H1 (cell line): ENCODE data around the gene NFKBIE. TPM values are rescaled to one million over a fixed set of nuclear protein-coding genes. Genes with fewer than 3 reads are reported as not detected.

Source experiments
- CTCF ChIA-PET: fragments of 300-600 bp; sonication (Branson Sonifier 250); formaldehyde crosslinking; loops from one replicate; lab custom pipeline; 2021; ENCODE audit not compliant: partially characterized antibody; lab: Charles Lee
- POLR2A ChIA-PET: fragments of 300-600 bp; sonication (Branson Sonifier 250); formaldehyde crosslinking; loops from one replicate; lab custom pipeline; 2021; ENCODE audit warnings: inconsistent platforms; ENCODE audit not compliant: partially characterized antibody; lab: Charles Lee
- DNase-seq, 2 experiments: peaks; one replicate each; pipeline versions ENCODE4 v3.0.0 to v3.0.0-alpha.2; 2010 to 2022; ENCODE audit warnings: low spot score in 2 of 2, low read depth in 1 of 2, mixed read lengths in 1 of 2
- FAIRE-seq: peaks from 2 replicates; lab custom pipeline; 2011; peaks lifted over from hg19 to GRCh38; lab: Jason Lieb, UNC
- H2AFZ ChIP-seq: 2 replicates; pipeline ENCODE4 v1.8.1; 2012; ENCODE audit warnings: low read length, inconsistent platforms
- H2AK5ac ChIP-seq: 2 replicates; pipeline ENCODE4 v1.6.1; 2013; ENCODE audit warnings: low read depth, low read length
- H2BK120ac ChIP-seq: replicated peaks from 2 replicates; pipeline ENCODE3; 2013; ENCODE audit warnings: low read depth, low read length, inconsistent platforms
- H2BK12ac ChIP-seq: 2 replicates; pipeline ENCODE4 v1.6.1; 2013; ENCODE audit warnings: low read depth, low read length
- H2BK15ac ChIP-seq: 2 replicates; pipeline ENCODE4 v1.6.1; 2013; ENCODE audit warnings: low read length
- H2BK20ac ChIP-seq: 2 replicates; pipeline ENCODE4 v1.6.1; 2013; ENCODE audit warnings: low read length
- H2BK5ac ChIP-seq: 2 replicates; pipeline ENCODE4 v1.6.1; 2013; ENCODE audit warnings: low read depth, low read length
- H3K14ac ChIP-seq: 2 replicates; pipeline ENCODE4 v1.6.1; 2013; ENCODE audit warnings: inconsistent platforms; ENCODE audit not compliant: insufficient read length
- H3K18ac ChIP-seq: 2 replicates; pipeline ENCODE4 v1.6.1; 2013; ENCODE audit warnings: low read length; ENCODE audit errors: extremely low read depth
- H3K23ac ChIP-seq: 2 replicates; pipeline ENCODE4 v1.6.1; 2013; ENCODE audit warnings: inconsistent platforms; ENCODE audit not compliant: insufficient read length
- H3K23me2 ChIP-seq: 2 replicates; pipeline ENCODE4 v1.6.1; 2013; ENCODE audit warnings: low read depth, low read length
- H3K27ac ChIP-seq: 2 replicates; pipeline ENCODE4 v1.6.1; 2011; ENCODE audit warnings: low read depth, low read length, inconsistent platforms
- H3K27me3 ChIP-seq, 4 experiments: replicated peaks in 1 of 4; 1 replicate in 1 of 4; 2 replicates in 3 of 4; pipeline versions ENCODE4 v1.6.1 to v1.8.1; 2011 to 2013; ENCODE audit warnings: low read length in 3 of 4, mild to moderate bottlenecking in 3 of 4, inconsistent platforms in 2 of 4, mixed read lengths in 2 of 4, moderate library complexity in 1 of 4; ENCODE audit not compliant: control insufficient read depth in 3 of 4, insufficient read depth in 3 of 4; ENCODE audit errors: extremely low read depth in 1 of 4
- H3K36me3 ChIP-seq, 4 experiments: 2 replicates each; pipeline versions ENCODE4 v1.6.1 to v1.8.1; 2011 to 2013; ENCODE audit warnings: mild to moderate bottlenecking in 4 of 4, low read length in 3 of 4, moderate library complexity in 2 of 4, control low read depth in 1 of 4, inconsistent platforms in 1 of 4; ENCODE audit not compliant: insufficient read depth in 4 of 4, control insufficient read depth in 2 of 4
- H3K4ac ChIP-seq: replicated peaks from 2 replicates; pipeline ENCODE3; 2013; ENCODE audit warnings: low read length, low read depth, mixed read lengths, inconsistent platforms; ENCODE audit not compliant: insufficient read length
- H3K4me1 ChIP-seq, 4 experiments: replicated peaks in 1 of 4; 1 replicate in 1 of 4; 2 replicates in 3 of 4; pipeline versions ENCODE4 v1.6.1 to v1.8.1; 2011 to 2013; ENCODE audit warnings: low read length in 3 of 4, inconsistent platforms in 2 of 4, mixed read lengths in 1 of 4; ENCODE audit not compliant: insufficient read depth in 4 of 4, control insufficient read depth in 3 of 4
- H3K4me2 ChIP-seq, 2 experiments: 2 replicates each; pipeline versions ENCODE4 v1.6.1 to v1.8.1; 2011 to 2013; ENCODE audit warnings: low read depth in 2 of 2, low read length in 2 of 2, control low read depth in 1 of 2, inconsistent platforms in 1 of 2, mild to moderate bottlenecking in 1 of 2; ENCODE audit not compliant: insufficient read depth in 1 of 2
- H3K4me3 ChIP-seq, 4 experiments: fragments of 200-600, 300-600 bp in 1 of 4; sonication (generic), shearing (Covaris generic), sonication (Bioruptor Twin) in 1 of 4; 2 replicates each; pipeline versions ENCODE4 v1.5.1 to v1.8.1; 2011 to 2016; ENCODE audit warnings: low read length in 4 of 4, low read depth in 3 of 4, control low read depth in 2 of 4, inconsistent platforms in 2 of 4, mild to moderate bottlenecking in 2 of 4, mixed read lengths in 1 of 4, moderate library complexity in 1 of 4; ENCODE audit not compliant: insufficient read depth in 2 of 4; ENCODE audit errors: extremely low read depth in 1 of 4
- H3K56ac ChIP-seq: replicated peaks from 2 replicates; pipeline ENCODE3; 2013; ENCODE audit warnings: low read depth, mild to moderate bottlenecking, mixed read lengths, low read length, inconsistent platforms; ENCODE audit not compliant: insufficient read length
- H3K79me1 ChIP-seq: 2 replicates; pipeline ENCODE4 v1.6.1; 2013; ENCODE audit warnings: low read depth, low read length, control low read depth
- H3K79me2 ChIP-seq, 2 experiments: 2 replicates each; pipeline versions ENCODE4 v1.6.1 to v1.8.1; 2012 to 2013; ENCODE audit warnings: low read length in 2 of 2, mild to moderate bottlenecking in 2 of 2, inconsistent platforms in 1 of 2; ENCODE audit not compliant: insufficient read depth in 2 of 2, control insufficient read depth in 1 of 2
- H3K9ac ChIP-seq, 4 experiments: replicated peaks in 1 of 4; 1 replicate in 1 of 4; 2 replicates in 3 of 4; pipeline versions ENCODE4 v1.6.1 to v1.8.1; 2011 to 2013; ENCODE audit warnings: low read depth in 3 of 4, low read length in 3 of 4, control low read depth in 2 of 4, mild to moderate bottlenecking in 2 of 4, moderate library complexity in 2 of 4, inconsistent platforms in 1 of 4; ENCODE audit errors: extremely low read depth in 1 of 4
- H3K9me3 ChIP-seq, 2 experiments: 2 replicates each; pipeline versions ENCODE4 v1.6.1 to v1.8.1; 2012 to 2013; ENCODE audit warnings: mild to moderate bottlenecking in 2 of 2, moderate library complexity in 2 of 2, control low read depth in 1 of 2, inconsistent platforms in 1 of 2, low read depth in 1 of 2, low read length in 1 of 2, mixed read lengths in 1 of 2; ENCODE audit not compliant: insufficient read depth in 2 of 2
- H4K20me1 ChIP-seq, 2 experiments: replicated peaks in 1 of 2; 2 replicates each; pipeline versions ENCODE3 to v1.8.1; 2011 to 2013; ENCODE audit warnings: inconsistent platforms in 2 of 2, low read length in 2 of 2, mild to moderate bottlenecking in 1 of 2; ENCODE audit not compliant: insufficient read depth in 2 of 2, control insufficient read depth in 1 of 2
- H4K5ac ChIP-seq: 2 replicates; pipeline ENCODE4 v1.6.1; 2013; ENCODE audit warnings: low read length, low read depth, mixed read lengths, inconsistent platforms; ENCODE audit not compliant: insufficient read length
- H4K8ac ChIP-seq: 2 replicates; pipeline ENCODE4 v1.8.0; 2013; ENCODE audit warnings: mild to moderate bottlenecking, moderate library complexity, low read length, inconsistent platforms; ENCODE audit not compliant: insufficient read depth; ENCODE audit errors: extremely low read depth
- H4K91ac ChIP-seq: replicated peaks from 2 replicates; pipeline ENCODE3; 2013; ENCODE audit warnings: low read length, mixed read lengths, inconsistent platforms; ENCODE audit not compliant: insufficient read length
- BCL11A ChIP-seq, 2 experiments: IDR thresholded peaks; one replicate each; pipeline ENCODE4 v1.6.1; 2011; ENCODE audit warnings: low read depth in 2 of 2, low read length in 2 of 2, mild to moderate bottlenecking in 2 of 2
- CBX8 ChIP-seq: fragments of 300-800, 300-1000 bp; sonication (generic); IDR thresholded peaks from 2 replicates; pipeline ENCODE4 v1.7.1; 2016; ENCODE audit warnings: low read depth, low read length, borderline replicate concordance
- CREB1 ChIP-seq: IDR thresholded peaks from 2 replicates; pipeline ENCODE4 v1.6.1; 2012; ENCODE audit warnings: inconsistent platforms
- HDAC2 ChIP-seq, 2 experiments: fragments of 300-600 bp in 1 of 2; sonication (generic) in 1 of 2; IDR thresholded peaks; 2 replicates each; pipeline ENCODE4 v1.6.1; 2011 to 2012; ENCODE audit warnings: low read depth in 2 of 2, low read length in 2 of 2, mild to moderate bottlenecking in 2 of 2, moderate library complexity in 2 of 2, borderline replicate concordance in 1 of 2, inconsistent platforms in 1 of 2
- JUND ChIP-seq: IDR thresholded peaks from 2 replicates; pipeline ENCODE4 v1.6.1; 2011; ENCODE audit warnings: mild to moderate bottlenecking, improper control_type of control experiment, low read length
- KDM4A ChIP-seq: IDR thresholded peaks from one replicate; pipeline ENCODE4 v1.7.1; 2012; ENCODE audit warnings: low read depth, mild to moderate bottlenecking, moderate library complexity, low read length, inconsistent platforms; ENCODE audit not compliant: severe bottlenecking
- PHF8 ChIP-seq: fragments of 200-600 bp; sonication (generic); conservative IDR thresholded peaks from 2 replicates; pipeline ENCODE4 v1.7.1; 2012; ENCODE audit warnings: low read depth, mild to moderate bottlenecking, inconsistent platforms, low read length, moderate library complexity
- SIX5 ChIP-seq: IDR thresholded peaks from 2 replicates; pipeline ENCODE4 v1.6.1; 2011; ENCODE audit warnings: mild to moderate bottlenecking, low read depth, low read length
- TAF7 ChIP-seq: optimal IDR thresholded peaks from 2 replicates; pipeline ENCODE3; 2011; ENCODE audit warnings: low read depth, mild to moderate bottlenecking, inconsistent platforms, low read length, moderate library complexity, borderline replicate concordance
- TEAD4 ChIP-seq: IDR thresholded peaks from 2 replicates; pipeline ENCODE4 v1.6.1; 2012; ENCODE audit warnings: low read depth, low read length, inconsistent platforms, mixed read lengths
- WGBS, 2 experiments: shearing (Covaris generic) in 1 of 2; methylation state at CpG; one replicate each; pipeline versions ENCODE4 v1.1.6 to v1.1.7; 2013 to 2015; ENCODE audit warnings: low lambda C conversion rate in 2 of 2, mixed read lengths in 2 of 2, inconsistent platforms in 1 of 2, low coverage in 1 of 2, missing lambda C conversion rate in 1 of 2; ENCODE audit not compliant: insufficient replicate concordance in 2 of 2, insufficient coverage in 1 of 2, insufficient read length in 1 of 2; ENCODE audit errors: extremely low coverage in 1 of 2, missing lambda C conversion rate in 1 of 2; 5-methylcytosine and 5-hydroxymethylcytosine counted together
- polyA plus RNA-seq, 7 experiments: library from polyadenylated mRNA; depleted of rRNA in 3 of 7; stranded (reverse) in 5 of 7; unstranded in 2 of 7; fragments of >200 nt in 5 of 7; fragments of 200-250 nt in 2 of 7; gene quantifications; 1 replicate in 5 of 7; 2 replicates in 1 of 7; 4 replicates in 1 of 7; pipeline versions ENCODE4 v1.2.1 to v1.2.3, GENCODE V29; 2011 to 2013; ENCODE audit warnings: missing spikeins in 2 of 7, mixed read lengths in 2 of 7
- total RNA-seq: library from RNA; stranded (reverse); fragmentation: NEBNext Ultra II Directional; extraction: Animal tissue kit (Norgen Biotek cat#: 25700); gene quantifications from 2 replicates; pipeline ENCODE4 v1.2.1, GENCODE V29; 2021

The NFKBIE gene
- total and polyA plus RNA-seq, 2 of the 8 experiments (the other 6 are each of a cell fraction or from before 2014, with no cell fraction given) = 13.5 to 19.2 TPM

- Histone ChIP-seq H3K4ac (no peak overlapping the region), H2AK5ac (0 out of 2 replicates have a peak overlapping the region, but pooled peaks have one; percentile 42), H3K36me3 (peaks cover 3 to 10% (median 7%) of the 10 kb centered on the region in 4 experiments; a peak in 4 of 8 replicates), H2BK12ac (no peak overlapping the region), H3K23ac (no peak overlapping the region), H3K27me3 (no peaks in the 10 kb centered on the region; a peak in 1 of 7 replicates), H3K56ac (no peak overlapping the region), H4K91ac (no peak overlapping the region), H2BK20ac (no peak overlapping the region), H3K27ac (peak overlapping the region; percentile 22; the same call in 1 of the 2 replicates), H3K4me2 (peak overlapping the region; percentile 50 to 91), H3K9ac (peak overlapping the region in 2 of 4 experiments; percentile 20 to 30; a peak in 2 of 7 replicates), H3K79me1 (peaks cover 7% of the 10 kb centered on the region; the same call in 1 of the 2 replicates), H3K23me2 (peaks cover 9% of the 10 kb centered on the region), H2BK120ac (no peak overlapping the region), H2BK5ac (peak overlapping the region; percentile 60; the same call in 1 of the 2 replicates), H3K18ac (no peak overlapping the region), H3K4me3 (peak overlapping the region in 3 of 4 experiments; percentile 10 to 80 (median 19); a peak in 4 of 8 replicates), H3K14ac (no peak overlapping the region), H2AFZ (no peak overlapping the region), H4K8ac (no peak overlapping the region), H2BK15ac (no peak overlapping the region; the same call in 1 of the 2 replicates), H3K9me3 (no peaks in the 10 kb centered on the region), H4K20me1 (peaks cover 1 to 5% of the 10 kb centered on the region in 2 experiments), H3K79me2 (peaks cover 0 to 10% of the 10 kb centered on the region in 2 experiments; a peak in 1 of 4 replicates), H3K4me1 (peaks cover 6 to 33% (median 16%) of the 10 kb centered on the region in 4 experiments), H4K5ac (no peak overlapping the region)
- no peak for DNase-seq
- no peak for FAIRE-seq
- 77% methylated on average over 7 of the region's 7 CpGs; no CpG with 5 or more reads in 1 of the 2 experiments for WGBS, 2 experiments
- ChIA-PET CTCF (interaction anchor here (0.7 to 19.0 kb wide), 14 partner anchors 8 to 167 kb away, joined by 3 to 330 read pairs (median 4); partner anchors contain the start of genes AARS2 and HSP90AB1), POLR2A (interaction anchor here (0.6 to 15.1 kb wide), 8 partner anchors 8 to 676 kb away, joined by 3 to 581 read pairs (median 5); partner anchors contain the start of genes HSP90AB1, SLC35B2 and TMEM151B)
- TF ChIP-seq CBX8 (no peak), JUND (no peak), BCL11A (IDR thresholded peaks at IDR 0.05; ENCODE audit: low read depth in 2 of 2, low read length in 2 of 2) (no peak), KDM4A (no peak), HDAC2 (IDR thresholded peaks at IDR 0.05; ENCODE audit: borderline replicate concordance in 1 of 2, low read depth in 2 of 2, low read length in 2 of 2) (no peak), SIX5 (no peak), TAF7 (no peak), CREB1 (no peak), TEAD4 (no peak), PHF8 (no peak)
Measured at GRCh38 chr6:44262467-44263353, 2.6 kb downstream of the NFKBIE start.
